Kidney (tissue), 2 donors: Measurements from ENCODE around the gene OR14A16. TPM values are rescaled to one million over a fixed set of nuclear protein-coding genes. Genes with fewer than 3 reads are reported as not detected.

ENCODE experiments used
- polyA plus RNA-seq: library from polyadenylated mRNA; stranded (reverse); fragments of 350-450 nt; fragmentation: Illumina TruSeq; extraction: RNeasy Lipid Tissue Mini Kit (QIAGEN cat#74804); gene quantifications from one replicate; pipeline ENCODE4 v1.2.3, GENCODE V29; 2014; ENCODE audit warnings: low read depth, low replicate concordance; ENCODE audit not compliant: insufficient read depth
- total RNA-seq: library from RNA; stranded (reverse); fragmentation: NEBNext Ultra II Directional; extraction: Animal tissue kit (Norgen Biotek cat#: 25700); gene quantifications from one replicate; pipeline ENCODE4 v1.2.1, GENCODE V29; 2021
- donor health status: DM: yes; HTN: yes; CAD: no.

Gene OR14A16
- total and polyA plus RNA-seq, 2 donors from 2014 or later: not detected

Other genes starting within 250 kb of the OR14A16 start
- gene OR2G2, start 235.8 kb downstream of the OR14A16 start, total RNA-seq: not detected
- gene OR2G2, start 235.8 kb downstream of the OR14A16 start, polyA plus RNA-seq: not detected
- not detected for gene OR2G3, start 218.5 kb downstream of the OR14A16 start, total RNA-seq
- not detected for gene OR2G3, start 218.5 kb downstream of the OR14A16 start, polyA plus RNA-seq
- gene OR13G1, start 144.4 kb downstream of the OR14A16 start, total RNA-seq: not detected
- not detected for gene OR13G1, start 144.4 kb downstream of the OR14A16 start, polyA plus RNA-seq
- not detected for gene OR6F1, start 107.5 kb downstream of the OR14A16 start, total RNA-seq
- gene OR6F1, start 107.5 kb downstream of the OR14A16 start, polyA plus RNA-seq: not detected
- not detected for gene OR14K1, start 85.5 kb downstream of the OR14A16 start, total RNA-seq
- gene OR14K1, start 85.5 kb downstream of the OR14A16 start, polyA plus RNA-seq: not detected
- not detected for gene OR14A2, start 76.0 kb downstream of the OR14A16 start, total RNA-seq
- not detected for gene OR14A2, start 76.0 kb downstream of the OR14A16 start, polyA plus RNA-seq
- gene OR1C1, start 63.6 kb downstream of the OR14A16 start, total RNA-seq: not detected
- gene OR1C1, start 63.6 kb downstream of the OR14A16 start, polyA plus RNA-seq: not detected
- not detected for gene OR11L1, start 17.8 kb upstream of the OR14A16 start, total RNA-seq
- gene OR11L1, start 17.8 kb upstream of the OR14A16 start, polyA plus RNA-seq: not detected
- gene TRIM58, start 33.1 kb upstream of the OR14A16 start, total RNA-seq: 0.50 TPM
- gene TRIM58, start 33.1 kb upstream of the OR14A16 start, polyA plus RNA-seq: 0.11 TPM
- gene OR2W3, start 71.5 kb upstream of the OR14A16 start, total RNA-seq: not detected
- gene OR2W3, start 71.5 kb upstream of the OR14A16 start, polyA plus RNA-seq: not detected
- not detected for gene OR2T8, start 96.1 kb upstream of the OR14A16 start, total RNA-seq
- not detected for gene OR2T8, start 96.1 kb upstream of the OR14A16 start, polyA plus RNA-seq
- not detected for gene OR2AJ1, start 100.8 kb upstream of the OR14A16 start, total RNA-seq
- gene OR2AJ1, start 100.8 kb upstream of the OR14A16 start, polyA plus RNA-seq: not detected
- not detected for gene OR2L8, start 124.7 kb upstream of the OR14A16 start, total RNA-seq
- not detected for gene OR2L8, start 124.7 kb upstream of the OR14A16 start, polyA plus RNA-seq
- not detected for gene OR2AK2, start 141.1 kb upstream of the OR14A16 start, total RNA-seq
- gene OR2AK2, start 141.1 kb upstream of the OR14A16 start, polyA plus RNA-seq: not detected
- not detected for gene OR2L5, start 189.5 kb upstream of the OR14A16 start, total RNA-seq
- not detected for gene OR2L5, start 189.5 kb upstream of the OR14A16 start, polyA plus RNA-seq
- 0.09 TPM for gene OR2L2, start 206.0 kb upstream of the OR14A16 start, total RNA-seq
- gene OR2L2, start 206.0 kb upstream of the OR14A16 start, polyA plus RNA-seq: not detected
- gene OR2L3, start 222.7 kb upstream of the OR14A16 start, total RNA-seq: not detected
- not detected for gene OR2L3, start 222.7 kb upstream of the OR14A16 start, polyA plus RNA-seq